Measurements from ENCODE around the gene GALNT10.

GRCh38 chr5:154315756-154316155 is 125.2 kb downstream of the GALNT10 start:
- no peak for TF ChIP-seq EZH2 (IDR thresholded peaks at IDR 0.05)
- no peak for TF ChIP-seq POLR2AphosphoS5 (IDR thresholded peaks at IDR 0.05; ENCODE audit: borderline replicate concordance, low read depth, low read length)
- TF ChIP-seq FOXP2 (optimal IDR thresholded peaks at IDR 0.05; ENCODE audit: control extremely low read depth, extremely low read length, insufficient read depth), result no peak

All from SK-N-MC (cell line).